HG02763 (cell line): Measurements from ENCODE around the gene SUMF2.
"Not testable (repeated sequence)": the region's sequence is repeated elsewhere in the genome, so short reads cannot be mapped to it uniquely, and the experiment has no call there.

Source experiments
- ATAC-seq: cut with Tn5 transposase; IDR thresholded peaks from one replicate; pipeline ENCODE4 v1.9.1; 2021; ENCODE audit warnings: mild to moderate bottlenecking, moderate library complexity; ENCODE audit not compliant: unreplicated experiment

The SUMF2 gene

DNA sequence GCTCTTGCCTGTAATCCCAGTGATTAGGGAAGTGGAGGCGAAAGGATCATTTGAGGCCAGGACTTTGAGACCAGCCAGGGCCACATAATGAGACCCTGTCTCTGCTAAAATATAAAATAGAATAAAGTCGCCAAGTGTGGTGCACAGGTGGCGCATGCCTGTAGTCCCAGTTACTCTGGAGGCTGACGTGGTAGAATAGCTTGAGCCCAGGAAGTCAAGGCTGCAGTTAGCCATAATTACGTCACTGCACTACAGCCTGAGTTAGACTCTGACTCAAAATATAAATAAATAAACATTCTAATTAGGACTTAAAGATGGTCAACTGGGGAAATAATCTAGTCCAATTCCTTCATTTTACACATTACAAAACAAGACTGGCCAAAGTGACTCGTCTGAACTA is 41.4 kb downstream of the SUMF2 start:
- ATAC-seq: peak; percentile 24

DNA sequence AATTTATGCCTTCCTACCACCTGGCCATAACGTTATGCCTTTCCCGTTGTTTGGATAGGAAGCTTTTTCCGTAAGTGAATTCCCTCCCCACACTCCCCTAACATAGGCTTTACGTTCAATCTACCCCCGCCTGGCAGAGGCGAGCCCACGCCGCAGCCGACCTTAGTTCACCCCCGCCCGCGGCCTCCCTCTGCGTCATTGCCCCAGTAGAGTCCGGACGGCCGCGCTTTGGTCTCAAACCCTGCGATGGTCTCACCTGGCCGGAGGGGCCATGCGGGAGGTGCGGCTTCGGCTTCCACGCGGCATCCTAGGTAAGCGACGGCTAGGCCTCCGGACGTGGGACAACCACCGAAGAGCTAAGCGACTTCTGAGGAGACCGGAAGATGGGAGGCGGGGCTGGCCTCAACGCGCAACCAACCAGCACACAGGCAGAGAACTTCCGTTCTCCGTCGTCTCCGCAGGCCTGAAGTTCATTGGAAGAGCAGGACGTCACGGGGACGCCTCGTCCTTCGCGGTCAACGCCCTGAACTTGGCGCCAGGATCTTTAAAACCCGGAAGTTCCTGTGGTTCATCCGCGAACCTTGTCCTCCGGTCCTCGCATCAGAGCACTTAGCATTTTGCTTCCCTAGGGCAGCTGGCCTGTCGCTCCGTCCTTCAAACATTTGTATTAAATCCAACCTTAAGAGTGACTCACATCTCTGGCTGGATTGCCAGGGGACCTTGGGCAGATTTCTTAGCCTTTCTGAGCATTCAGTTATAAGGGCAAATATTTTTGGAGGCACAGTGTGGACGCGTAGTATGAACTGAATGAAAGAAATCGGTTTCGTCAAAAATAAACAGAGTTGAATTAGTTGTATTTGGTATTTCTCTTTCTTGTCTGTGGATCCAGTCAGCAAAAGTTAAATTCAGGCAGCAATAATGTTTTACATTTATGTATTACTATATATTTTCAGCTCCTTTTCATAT is 42.3 kb downstream of the SUMF2 start, which contains the start of gene CHCHD2:
TSS of gene CHCHD2 (minus strand) at position 369 of the 966 bp plus-strand sequence. CDS start at position 306, 63 bp downstream.
- peak; percentile 100 for ATAC-seq

DNA sequence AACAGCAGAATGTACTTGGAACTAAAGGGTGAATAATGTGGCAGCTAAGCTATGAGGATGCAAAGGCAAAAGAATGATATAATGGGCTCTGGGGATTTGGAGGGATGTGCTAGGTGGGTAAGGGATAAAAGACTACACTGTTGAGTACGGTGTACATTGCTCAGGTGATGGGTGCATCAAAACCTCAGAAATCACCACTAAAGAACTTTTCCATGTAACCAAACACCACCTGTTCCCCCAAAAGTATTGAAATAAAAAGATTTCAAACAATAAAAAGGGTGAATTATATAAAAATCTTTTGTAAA is 43.8 kb downstream of the SUMF2 start:
- ATAC-seq: no peak

DNA sequence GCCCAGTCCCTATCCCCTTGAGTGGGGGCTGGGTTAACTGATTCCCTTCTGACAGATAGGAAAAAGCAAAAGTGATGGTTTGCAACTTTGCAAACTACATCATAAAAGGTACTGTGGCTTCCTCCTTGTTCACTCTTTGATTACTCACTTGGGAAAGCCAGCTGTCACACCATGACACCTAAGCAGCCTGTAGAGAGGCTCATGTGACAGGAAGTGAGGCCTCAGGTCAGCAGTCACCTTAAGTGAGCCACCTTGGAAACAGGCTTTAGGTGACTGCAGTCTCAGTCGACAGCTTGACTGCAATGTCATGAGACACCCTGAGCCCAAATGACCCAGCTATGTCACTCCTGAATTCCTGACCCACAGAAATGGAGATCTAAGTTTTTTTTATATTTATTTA is 46.5 kb downstream of the SUMF2 start:
- no peak for ATAC-seq

DNA sequence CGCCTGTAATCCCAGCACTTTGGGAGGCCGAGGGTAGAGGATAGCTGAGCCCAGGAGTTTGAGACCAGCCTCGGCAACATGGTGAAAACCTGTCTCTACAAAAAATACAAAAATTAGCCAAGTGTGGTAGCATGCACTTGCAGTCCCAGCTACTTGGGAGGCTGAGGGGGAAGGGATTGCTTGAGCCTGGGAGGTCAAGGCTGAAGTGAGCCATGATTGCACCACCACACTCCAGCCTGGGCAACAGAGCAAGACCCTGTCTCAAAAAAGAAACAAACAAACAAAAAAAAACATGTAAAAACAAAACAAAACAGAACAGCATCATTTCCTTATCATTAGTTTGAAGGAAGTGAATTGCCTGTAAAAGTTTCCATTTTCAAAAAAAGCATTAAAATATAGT is 48.2 kb downstream of the SUMF2 start:
- not testable (repeated sequence) for ATAC-seq

DNA sequence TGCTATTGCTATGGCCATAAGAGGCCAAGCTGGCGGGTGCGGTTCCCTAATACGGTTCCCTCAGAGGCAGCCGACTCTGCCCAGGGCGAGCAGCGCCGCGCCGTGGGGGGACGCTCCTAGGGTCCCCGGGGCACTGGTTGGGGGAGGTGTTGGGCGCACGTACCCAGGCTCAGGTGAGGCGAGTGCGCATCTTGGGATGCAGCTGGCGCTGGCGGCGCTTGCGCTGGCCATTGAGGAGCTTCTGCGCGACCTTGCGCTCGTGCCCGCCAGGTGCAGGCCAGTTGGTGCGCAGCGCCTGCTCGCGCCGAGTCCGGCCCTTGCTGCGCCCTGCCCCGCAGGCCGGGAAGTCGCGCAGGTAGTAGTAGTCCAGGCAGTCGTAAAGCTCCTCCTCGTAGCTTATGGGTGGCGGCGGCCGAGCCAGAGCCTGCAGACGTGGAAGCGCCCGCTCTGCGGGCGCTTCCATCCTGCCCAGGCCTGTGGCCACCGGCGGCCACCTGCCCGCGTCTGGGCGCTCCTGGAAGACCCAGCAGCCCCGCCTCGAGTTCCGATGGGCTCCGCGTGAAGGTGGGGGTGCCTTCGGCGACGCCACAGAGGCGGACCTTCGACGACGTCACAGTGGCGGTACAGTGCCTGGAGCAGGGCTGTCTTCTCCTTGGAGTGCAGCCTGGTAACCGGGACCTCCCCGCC is 51.9 kb downstream of the SUMF2 start, which contains the start of gene NUPR2:
TSS of gene NUPR2 (minus strand) at position 566 of the 687 bp plus-strand sequence. CDS start at position 463, 103 bp downstream.
- ATAC-seq: no peak

DNA sequence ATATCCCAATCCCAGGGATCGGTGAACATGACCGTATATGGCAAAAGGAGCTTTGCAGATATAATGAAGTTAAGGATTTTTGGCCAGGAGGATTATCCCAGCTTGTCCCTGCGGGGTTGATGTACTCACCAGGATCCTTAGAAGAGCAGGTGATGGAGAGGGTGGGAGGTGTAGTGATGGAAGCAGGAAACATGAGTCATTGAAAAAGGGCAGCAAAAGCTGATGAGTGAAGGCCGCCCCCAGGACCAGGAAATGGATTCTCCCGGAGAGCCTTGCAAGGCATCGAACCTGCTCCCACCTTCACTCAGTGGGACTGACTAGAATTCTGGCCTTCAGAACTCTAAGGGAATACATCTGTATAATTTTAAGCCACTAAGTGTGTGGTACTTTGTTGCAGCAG is 57.4 kb downstream of the SUMF2 start:
- no peak for ATAC-seq

DNA sequence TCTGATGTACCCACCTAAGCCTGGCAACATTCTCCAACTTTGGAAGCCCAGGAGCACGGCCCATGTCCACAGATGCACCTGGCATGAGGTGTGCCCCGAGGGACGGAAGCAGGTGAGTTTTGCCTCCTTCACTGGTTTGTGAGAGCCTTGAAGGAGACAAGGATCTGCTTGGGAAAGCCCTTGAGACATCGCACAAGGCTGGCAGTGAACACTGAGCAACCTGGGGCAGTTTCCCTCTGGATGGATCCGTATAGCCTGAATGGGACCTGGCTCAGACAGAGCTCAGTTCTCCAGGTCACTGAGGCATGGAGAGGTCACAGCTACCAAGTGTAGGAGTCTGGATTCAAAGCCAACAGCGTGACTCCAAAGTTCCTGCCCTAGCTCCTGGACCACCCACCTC is 60.9 kb downstream of the SUMF2 start:
- ATAC-seq: no peak

DNA sequence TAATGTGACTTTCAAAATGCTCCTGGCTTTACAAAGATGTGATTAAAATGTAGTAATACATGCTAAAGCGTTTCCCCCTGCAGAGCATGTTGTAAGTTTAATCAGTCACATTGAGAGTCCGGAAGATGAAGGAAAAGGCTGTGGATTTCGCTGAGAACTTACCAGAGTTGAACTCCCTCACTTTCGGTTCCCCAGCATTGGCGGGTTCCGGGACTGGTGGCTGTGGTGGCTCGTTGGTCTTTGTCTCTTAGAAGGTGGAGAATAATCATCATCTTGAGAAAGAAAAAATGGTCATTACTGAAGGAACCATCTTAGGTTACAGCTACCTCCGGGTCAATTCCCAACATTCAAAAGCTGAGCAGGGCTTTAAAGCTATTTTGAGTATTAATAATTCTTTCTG is 61.7 kb downstream of the SUMF2 start:
- no peak for ATAC-seq

DNA sequence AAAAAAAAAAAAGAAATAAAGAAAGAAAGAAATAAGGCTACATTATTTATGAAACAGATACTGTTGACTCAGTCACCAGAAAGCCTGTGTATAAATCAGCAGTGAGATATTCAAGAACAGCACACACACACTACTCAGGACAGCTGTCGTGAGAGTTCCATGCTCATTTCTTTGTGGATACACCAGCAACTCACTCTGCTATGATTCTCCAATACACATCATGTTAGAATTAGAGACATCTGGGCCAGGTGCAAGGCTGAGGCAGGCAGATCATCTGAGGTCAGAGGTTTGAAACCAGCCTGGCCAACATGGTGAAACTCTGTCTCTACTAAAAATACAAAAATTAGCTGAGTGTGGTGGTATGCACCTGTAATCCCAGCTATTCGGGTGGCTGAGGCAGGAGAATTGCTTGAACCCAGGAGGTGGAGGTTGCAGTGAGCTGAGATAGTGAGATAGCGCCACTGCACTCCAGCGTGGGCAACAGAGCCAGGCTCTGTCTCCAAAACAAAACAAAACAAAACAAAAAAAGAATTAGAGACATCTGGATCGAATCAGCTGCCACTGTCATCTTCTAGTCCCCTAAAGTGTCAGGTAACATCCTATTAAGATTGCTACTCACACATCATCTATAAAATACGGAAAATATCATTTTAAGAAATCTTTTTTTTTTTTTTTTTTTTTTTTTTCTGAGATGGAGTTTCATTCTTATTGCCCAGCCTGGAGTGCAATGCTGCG is 63.3 kb downstream of the SUMF2 start:
- ATAC-seq: no peak
